GM20000 (cell line): Measurements from ENCODE around the gene NUDT19.
"Not testable (repeated sequence)": the region's sequence is repeated elsewhere in the genome, so short reads cannot be mapped to it uniquely, and the experiment has no call there.

Experiments
- DNase-seq: peaks from one replicate; pipeline ENCODE4 v3.0.0; 2012; ENCODE audit warnings: low spot score
- TF ChIP-seq, protein P1 (sequence below): IDR thresholded peaks from 2 replicates; pipeline ENCODE4 v1.5.1; 2012; ENCODE audit warnings: mild to moderate bottlenecking, control low read depth; ENCODE audit errors: extremely low read depth, missing control alignments

NUDT19 gene

DNA sequence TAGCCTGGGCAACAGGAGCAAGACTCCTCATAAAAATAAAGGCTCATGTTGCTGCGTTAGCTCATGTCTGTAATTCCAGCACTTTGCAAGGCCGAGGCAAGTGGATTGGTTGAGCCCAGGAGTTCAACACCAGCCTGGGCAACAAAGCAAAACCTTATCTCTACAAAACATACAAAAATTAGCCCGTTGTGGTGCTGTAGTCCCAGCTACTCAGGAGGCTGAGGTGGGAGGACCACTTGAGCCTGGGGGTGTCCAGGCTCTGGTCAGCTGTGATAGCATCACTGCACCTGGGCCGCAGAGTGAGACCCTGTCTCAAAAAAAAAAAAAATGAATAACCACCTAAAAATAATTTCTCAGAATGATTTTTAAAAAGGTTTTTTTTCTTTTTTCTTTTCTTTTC, 3.9 kb upstream of the NUDT19 start:
- TF ChIP-seq, protein P1, sequence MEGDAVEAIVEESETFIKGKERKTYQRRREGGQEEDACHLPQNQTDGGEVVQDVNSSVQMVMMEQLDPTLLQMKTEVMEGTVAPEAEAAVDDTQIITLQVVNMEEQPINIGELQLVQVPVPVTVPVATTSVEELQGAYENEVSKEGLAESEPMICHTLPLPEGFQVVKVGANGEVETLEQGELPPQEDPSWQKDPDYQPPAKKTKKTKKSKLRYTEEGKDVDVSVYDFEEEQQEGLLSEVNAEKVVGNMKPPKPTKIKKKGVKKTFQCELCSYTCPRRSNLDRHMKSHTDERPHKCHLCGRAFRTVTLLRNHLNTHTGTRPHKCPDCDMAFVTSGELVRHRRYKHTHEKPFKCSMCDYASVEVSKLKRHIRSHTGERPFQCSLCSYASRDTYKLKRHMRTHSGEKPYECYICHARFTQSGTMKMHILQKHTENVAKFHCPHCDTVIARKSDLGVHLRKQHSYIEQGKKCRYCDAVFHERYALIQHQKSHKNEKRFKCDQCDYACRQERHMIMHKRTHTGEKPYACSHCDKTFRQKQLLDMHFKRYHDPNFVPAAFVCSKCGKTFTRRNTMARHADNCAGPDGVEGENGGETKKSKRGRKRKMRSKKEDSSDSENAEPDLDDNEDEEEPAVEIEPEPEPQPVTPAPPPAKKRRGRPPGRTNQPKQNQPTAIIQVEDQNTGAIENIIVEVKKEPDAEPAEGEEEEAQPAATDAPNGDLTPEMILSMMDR, result no peak
- no peak for DNase-seq

DNA sequence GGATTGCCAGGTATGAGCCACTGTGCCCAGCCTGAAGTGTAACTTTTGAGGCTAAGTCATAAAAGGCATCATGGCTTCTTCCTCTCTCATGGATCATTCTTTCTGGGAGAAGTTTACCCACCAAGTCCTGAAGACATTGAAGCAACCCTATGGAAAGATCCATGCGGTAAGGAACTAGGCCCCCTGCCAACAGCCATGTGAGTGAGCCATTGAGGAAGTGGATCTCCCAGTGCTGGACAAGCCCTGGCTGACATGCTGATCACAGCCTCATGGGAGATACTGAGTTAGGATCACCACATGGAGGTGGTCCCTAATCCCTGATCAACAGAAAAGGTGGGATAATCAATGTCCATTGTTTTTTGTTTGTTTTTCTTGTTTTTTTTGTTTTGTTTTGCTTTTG, 3.3 kb upstream of the NUDT19 start:
- no peak for DNase-seq
- TF ChIP-seq, protein P1, result no peak

DNA sequence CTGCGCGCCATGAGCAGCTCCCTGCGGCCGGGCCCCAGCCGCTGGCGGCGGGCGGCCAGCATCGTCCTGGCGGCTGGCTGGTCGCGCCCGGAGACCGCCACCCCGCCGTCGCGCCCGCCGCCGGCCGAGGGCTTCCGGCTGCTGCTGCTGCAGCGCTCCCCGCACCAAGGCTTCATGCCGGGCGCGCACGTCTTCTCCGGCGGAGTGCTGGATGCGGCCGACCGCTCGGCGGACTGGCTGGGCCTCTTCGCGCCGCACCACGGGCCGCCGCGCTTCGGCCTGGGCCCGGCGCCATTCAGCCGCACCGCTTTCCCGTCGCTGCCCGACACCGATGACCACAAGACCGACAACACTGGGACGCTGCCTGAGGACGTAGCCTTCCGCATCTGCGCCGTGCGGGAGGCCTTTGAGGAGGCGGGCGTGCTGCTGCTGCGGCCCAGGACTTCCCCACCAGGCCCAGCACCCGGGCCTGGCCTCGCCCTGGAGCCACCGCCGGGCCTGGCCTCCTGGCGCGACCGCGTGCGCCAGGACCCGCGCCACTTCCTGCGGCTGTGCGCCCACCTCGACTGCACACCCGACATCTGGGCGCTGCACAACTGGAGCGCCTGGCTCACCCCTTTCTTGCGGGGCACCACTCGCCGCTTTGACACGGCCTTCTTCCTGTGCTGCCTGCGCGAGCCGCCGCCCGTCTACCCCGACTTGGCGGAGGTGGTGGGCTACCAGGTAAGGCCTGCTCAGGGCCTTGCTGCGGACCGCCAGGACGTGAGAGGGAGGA, 518 bp downstream of the NUDT19 start:
- DNase-seq, result peak; percentile 86
- TF ChIP-seq, protein P1, result no peak

DNA sequence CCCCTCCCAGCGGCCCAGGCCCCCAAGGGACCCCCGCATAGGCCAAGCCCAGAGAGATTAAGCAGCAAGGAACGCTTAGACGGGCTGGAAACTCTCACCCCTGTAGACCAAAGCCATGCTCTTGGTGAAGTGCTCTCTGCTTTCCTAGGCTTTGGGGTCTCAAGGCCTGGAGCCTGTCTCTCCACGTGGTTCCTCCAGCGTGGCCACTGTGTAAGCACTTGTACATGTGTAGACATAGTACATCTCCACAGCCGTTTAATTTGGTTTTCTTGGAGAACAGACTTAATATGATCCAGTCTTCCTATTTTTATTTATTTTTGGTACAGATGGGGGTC, 1.1 kb downstream of the NUDT19 start:
- TF ChIP-seq, protein P1, result no peak
- no peak for DNase-seq

DNA sequence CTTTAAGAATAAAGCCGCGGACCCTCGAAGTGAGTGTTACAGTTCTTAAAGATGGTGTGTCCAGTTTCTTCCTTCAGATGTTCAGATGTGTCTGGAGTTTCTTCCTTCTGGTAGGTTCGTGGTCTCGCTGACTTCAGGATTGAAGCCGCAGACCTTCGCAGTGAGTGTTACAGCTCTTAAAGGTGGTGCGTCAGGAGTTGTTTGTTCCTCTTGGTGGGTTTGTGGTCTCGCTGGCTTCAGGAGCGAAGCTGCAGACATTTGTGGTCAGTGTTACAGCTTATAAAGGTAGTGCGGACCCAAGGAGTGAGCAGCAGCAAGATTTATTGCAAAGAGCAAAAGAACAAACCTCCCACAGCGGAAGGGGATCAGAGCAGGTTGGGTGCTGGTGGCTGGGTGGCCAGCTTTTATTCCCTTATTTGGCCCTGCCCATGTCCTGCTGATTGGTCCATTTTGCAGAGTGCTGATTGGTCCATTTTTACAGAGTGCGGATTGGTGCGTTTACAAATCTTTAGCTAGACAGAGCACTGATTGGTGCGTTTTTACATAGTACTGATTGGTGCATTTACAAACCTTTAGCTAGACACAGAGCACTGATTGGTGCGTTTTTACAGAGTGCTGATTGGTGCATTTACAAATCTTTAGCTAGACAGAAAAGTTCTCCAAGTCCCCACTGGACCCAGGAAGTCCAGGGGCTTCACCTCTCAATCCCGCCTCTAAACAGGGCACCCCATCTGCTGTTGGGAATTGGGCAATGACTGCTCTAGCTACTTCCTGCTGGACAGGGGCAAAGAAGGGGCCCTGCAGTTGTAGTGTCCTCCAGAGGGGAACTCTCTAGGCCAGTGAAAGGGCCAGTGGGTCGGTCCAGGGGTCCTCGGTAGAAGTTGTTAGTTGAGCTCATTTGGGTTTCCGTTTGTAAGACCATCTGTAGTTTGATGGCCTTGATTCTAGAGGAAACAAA, 1.8 kb downstream of the NUDT19 start:
- DNase-seq, result not testable (repeated sequence)

DNA sequence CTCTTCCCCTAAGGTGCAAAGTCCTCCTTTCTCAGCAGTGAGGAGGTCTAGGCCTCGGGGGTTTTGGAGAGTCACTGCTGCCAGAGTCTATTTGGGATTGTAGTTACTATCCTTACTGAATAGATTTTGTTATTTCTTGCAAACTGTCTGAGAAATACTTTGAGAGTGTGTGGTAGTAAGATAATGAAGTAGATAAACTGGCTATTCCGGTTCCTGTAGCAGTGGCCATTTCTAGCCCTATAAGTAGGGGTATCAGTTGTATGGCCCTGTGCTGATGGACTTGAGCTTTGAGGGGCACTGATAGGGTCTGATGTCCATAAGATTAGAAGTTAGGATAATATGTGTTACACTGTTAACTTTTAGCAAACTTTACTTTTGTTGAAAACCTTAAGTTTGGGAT, 2.7 kb downstream of the NUDT19 start:
- DNase-seq, result not testable (repeated sequence)

DNA sequence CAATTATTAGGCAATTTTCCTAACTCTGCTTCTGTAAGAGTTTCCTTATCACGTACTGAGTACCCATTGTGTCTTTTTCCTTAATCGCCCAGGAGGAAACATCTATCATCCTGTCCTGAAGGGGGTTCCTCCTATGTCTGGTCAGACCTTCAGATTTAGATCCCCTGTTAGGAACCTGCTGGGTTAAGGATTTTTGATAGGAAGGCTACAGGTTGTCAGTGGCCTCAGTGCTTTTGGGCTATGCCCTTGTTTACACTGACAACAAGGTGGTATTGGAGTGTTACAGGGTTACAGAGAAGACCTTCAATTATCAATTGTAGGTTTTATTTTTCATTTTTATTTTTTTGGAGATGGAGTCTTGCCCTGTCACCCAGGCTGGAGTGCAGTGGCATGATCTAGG, 3.2 kb downstream of the NUDT19 start:
- DNase-seq, result not testable (repeated sequence)

DNA sequence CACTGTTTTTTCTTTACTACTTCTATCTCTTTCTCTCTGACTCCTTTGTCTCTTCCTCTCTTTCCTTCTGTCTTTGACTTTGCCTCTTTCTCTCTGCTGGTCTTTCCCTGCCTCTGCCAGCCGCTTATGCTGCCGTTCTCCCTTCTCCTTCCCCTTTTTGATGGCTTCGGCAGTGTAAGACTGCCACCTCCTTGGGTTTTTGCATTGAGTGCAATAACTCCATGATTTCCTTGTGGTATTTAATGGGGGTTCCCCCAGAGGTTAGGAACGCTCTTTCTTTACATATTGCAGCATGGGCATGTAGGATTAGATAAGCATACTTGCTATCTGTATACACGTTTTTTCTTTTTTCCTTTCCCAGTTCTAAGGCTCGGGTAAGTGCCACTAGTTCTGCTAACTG, 3.9 kb downstream of the NUDT19 start:
- not testable (repeated sequence) for DNase-seq

DNA sequence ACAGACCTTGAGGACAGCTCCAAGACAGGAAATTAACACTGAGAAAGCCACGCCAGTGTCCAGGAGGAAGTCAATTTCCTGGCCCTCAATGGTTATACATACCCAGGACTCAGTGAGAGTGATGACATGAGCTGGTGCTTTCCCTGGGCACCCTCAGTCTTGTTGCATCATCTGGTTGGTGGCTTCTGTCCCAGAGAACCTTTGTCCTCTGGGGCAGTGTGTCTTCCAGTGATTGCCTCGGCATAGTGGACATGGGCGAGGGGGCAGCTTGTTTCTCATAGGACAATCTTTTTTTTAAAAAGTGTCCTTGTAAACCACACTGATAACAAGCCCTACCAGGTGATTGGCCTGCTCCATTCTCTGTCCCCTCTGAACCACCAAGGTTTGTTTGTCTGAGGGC, 5.2 kb downstream of the NUDT19 start:
- not testable (repeated sequence) for DNase-seq

DNA sequence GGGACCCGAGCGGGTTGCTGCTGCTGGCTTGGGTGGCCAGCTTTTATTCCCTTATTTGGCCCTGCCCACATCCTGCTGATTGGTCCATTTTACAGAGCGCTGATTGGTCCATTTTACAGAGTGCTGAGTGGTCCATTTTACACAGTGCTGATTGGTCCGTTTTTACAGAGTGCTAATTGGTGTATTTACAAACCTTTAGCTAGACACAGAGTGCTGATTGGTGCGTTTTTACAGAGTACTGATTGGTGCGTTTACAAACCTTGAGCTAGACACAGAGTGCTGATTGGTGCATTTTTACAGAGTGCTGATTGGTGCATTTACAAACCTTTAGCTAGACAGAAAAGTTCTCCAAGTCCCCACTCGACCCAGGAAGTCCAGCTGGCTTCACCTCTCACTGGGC, 8.5 kb downstream of the NUDT19 start:
- DNase-seq, result not testable (repeated sequence)
